Liver (tissue), 3 donors: ENCODE results near the gene BMX.
A peak's percentile ranks its signal among the peaks of the same experiment; 100 is the strongest.

Experiments
- CTCF ChIP-seq: fragments of 150-350 bp; IDR thresholded peaks from 2 replicates; pipeline ENCODE4 v1.5.1; 2017; ENCODE audit warnings: improper control_type of control experiment, low read depth, low read length; ENCODE audit not compliant: missing input control
- HNF4A ChIP-seq, 2 donors: conservative IDR thresholded peaks; 2 replicates each; pipeline ENCODE4 v1.6.1; 2016; ENCODE audit warnings: antibody characterized with exemption in 2 of 2, mild to moderate bottlenecking in 2 of 2
- JUND ChIP-seq, 2 donors: IDR thresholded peaks; 2 replicates each; pipeline ENCODE4 v1.6.1; 2016; ENCODE audit warnings: antibody characterized with exemption in 2 of 2
- RAD21 ChIP-seq, 2 donors: IDR thresholded peaks; 2 replicates each; pipeline ENCODE4 v1.6.1; 2016; ENCODE audit warnings: antibody characterized with exemption in 2 of 2, mild to moderate bottlenecking in 2 of 2
- RXRA ChIP-seq, 2 donors: IDR thresholded peaks; 2 replicates each; pipeline ENCODE4 v1.6.1; 2017 to 2018; ENCODE audit warnings: antibody characterized with exemption in 2 of 2, mild to moderate bottlenecking in 1 of 2
- TF ChIP-seq, protein P1 (sequence below): IDR thresholded peaks from 2 replicates; pipeline ENCODE4 v1.6.1; 2016; ENCODE audit warnings: antibody characterized with exemption, mild to moderate bottlenecking
- TF ChIP-seq, protein P2 (sequence below): IDR thresholded peaks from 2 replicates; pipeline ENCODE4 v1.6.1; 2016; ENCODE audit warnings: antibody characterized with exemption
- donor health status: healthy.
- donor health status: healthy.

DNA sequence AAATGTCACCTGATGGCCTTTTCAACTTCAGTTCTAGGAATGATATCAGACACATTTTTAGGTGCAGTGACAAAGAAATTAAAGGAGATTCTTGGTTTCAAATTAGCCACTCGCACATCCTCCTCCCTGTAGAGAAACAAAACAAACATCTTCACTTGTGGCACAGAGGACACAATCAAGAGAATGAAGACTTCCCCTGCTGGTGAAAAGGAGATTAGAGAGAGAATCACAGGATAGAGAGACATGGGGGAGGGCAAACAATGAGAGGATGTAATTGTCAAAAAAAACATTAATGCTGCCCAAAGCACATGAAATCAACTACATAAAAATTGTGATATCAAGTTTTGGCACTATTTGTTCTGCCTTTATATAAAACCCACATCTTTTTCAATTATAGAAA is 65.6 kb downstream of the BMX start:
- TF ChIP-seq, protein P1, sequence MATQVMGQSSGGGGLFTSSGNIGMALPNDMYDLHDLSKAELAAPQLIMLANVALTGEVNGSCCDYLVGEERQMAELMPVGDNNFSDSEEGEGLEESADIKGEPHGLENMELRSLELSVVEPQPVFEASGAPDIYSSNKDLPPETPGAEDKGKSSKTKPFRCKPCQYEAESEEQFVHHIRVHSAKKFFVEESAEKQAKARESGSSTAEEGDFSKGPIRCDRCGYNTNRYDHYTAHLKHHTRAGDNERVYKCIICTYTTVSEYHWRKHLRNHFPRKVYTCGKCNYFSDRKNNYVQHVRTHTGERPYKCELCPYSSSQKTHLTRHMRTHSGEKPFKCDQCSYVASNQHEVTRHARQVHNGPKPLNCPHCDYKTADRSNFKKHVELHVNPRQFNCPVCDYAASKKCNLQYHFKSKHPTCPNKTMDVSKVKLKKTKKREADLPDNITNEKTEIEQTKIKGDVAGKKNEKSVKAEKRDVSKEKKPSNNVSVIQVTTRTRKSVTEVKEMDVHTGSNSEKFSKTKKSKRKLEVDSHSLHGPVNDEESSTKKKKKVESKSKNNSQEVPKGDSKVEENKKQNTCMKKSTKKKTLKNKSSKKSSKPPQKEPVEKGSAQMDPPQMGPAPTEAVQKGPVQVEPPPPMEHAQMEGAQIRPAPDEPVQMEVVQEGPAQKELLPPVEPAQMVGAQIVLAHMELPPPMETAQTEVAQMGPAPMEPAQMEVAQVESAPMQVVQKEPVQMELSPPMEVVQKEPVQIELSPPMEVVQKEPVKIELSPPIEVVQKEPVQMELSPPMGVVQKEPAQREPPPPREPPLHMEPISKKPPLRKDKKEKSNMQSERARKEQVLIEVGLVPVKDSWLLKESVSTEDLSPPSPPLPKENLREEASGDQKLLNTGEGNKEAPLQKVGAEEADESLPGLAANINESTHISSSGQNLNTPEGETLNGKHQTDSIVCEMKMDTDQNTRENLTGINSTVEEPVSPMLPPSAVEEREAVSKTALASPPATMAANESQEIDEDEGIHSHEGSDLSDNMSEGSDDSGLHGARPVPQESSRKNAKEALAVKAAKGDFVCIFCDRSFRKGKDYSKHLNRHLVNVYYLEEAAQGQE: no peak
- TF ChIP-seq CTCF (no peak), RAD21 (IDR thresholded peaks at IDR 0.05) (peak in 1 of 2 donors; percentile 8), RXRA (IDR thresholded peaks at IDR 0.05) (no peak), HNF4A (conservative IDR thresholded peaks at IDR 0.05) (no peak), JUND (IDR thresholded peaks at IDR 0.05) (no peak)
- TF ChIP-seq, protein P2, sequence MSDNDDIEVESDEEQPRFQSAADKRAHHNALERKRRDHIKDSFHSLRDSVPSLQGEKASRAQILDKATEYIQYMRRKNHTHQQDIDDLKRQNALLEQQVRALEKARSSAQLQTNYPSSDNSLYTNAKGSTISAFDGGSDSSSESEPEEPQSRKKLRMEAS: no peak
